Hepatocyte (in vitro differentiated cells): ENCODE measurements around the gene HAS3.

Experiments used
- CTCF ChIP-seq: fragments of 200-600 bp; sonication (generic); IDR thresholded peaks from 2 replicates; pipeline ENCODE4 v1.5.1; 2016; ENCODE audit warnings: antibody characterized with exemption, mild to moderate bottlenecking; ENCODE audit not compliant: poor library complexity
- EZH2 ChIP-seq: fragments of 200-600 bp; sonication (generic); IDR thresholded peaks from 2 replicates; pipeline ENCODE4 v1.6.1; 2016; ENCODE audit warnings: antibody characterized with exemption, mild to moderate bottlenecking, borderline replicate concordance
- EZH2phosphoT487 ChIP-seq: fragments of 200-600 bp; sonication (generic); IDR thresholded peaks from one replicate; pipeline ENCODE4 v1.6.1; 2018; ENCODE audit warnings: antibody characterized with exemption, mild to moderate bottlenecking, low read depth, moderate library complexity; ENCODE audit not compliant: unreplicated experiment, severe bottlenecking

GRCh38 chr16:69089091-69089910 is 16.2 kb upstream of the HAS3 start:
- no peak for TF ChIP-seq EZH2
- no peak for TF ChIP-seq CTCF
- TF ChIP-seq EZH2phosphoT487: no peak
